ENCODE data around the gene KCNIP1.

- TF ChIP-seq, protein P1, sequence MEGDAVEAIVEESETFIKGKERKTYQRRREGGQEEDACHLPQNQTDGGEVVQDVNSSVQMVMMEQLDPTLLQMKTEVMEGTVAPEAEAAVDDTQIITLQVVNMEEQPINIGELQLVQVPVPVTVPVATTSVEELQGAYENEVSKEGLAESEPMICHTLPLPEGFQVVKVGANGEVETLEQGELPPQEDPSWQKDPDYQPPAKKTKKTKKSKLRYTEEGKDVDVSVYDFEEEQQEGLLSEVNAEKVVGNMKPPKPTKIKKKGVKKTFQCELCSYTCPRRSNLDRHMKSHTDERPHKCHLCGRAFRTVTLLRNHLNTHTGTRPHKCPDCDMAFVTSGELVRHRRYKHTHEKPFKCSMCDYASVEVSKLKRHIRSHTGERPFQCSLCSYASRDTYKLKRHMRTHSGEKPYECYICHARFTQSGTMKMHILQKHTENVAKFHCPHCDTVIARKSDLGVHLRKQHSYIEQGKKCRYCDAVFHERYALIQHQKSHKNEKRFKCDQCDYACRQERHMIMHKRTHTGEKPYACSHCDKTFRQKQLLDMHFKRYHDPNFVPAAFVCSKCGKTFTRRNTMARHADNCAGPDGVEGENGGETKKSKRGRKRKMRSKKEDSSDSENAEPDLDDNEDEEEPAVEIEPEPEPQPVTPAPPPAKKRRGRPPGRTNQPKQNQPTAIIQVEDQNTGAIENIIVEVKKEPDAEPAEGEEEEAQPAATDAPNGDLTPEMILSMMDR (IDR thresholded peaks at IDR 0.05; ENCODE audit: low read length): no peak
- no peak for TF ChIP-seq EZH2 (IDR thresholded peaks at IDR 0.05; ENCODE audit: borderline replicate concordance, low read length)
These were observed 77.4 kb downstream of the KCNIP1 start for GRCh38 chr5:170581211-170581610.
